ENCODE measurements around the gene WDR88. TPM values are rescaled to one million over a fixed set of nuclear protein-coding genes. Genes with fewer than 3 reads are reported as not detected.
"Not testable (repeated sequence)": the region's sequence is repeated elsewhere in the genome, so short reads cannot be mapped to it uniquely, and the experiment has no call there.

The WDR88 gene
- total RNA-seq, 1 experiment from 2014 or later, result not detected

DNA sequence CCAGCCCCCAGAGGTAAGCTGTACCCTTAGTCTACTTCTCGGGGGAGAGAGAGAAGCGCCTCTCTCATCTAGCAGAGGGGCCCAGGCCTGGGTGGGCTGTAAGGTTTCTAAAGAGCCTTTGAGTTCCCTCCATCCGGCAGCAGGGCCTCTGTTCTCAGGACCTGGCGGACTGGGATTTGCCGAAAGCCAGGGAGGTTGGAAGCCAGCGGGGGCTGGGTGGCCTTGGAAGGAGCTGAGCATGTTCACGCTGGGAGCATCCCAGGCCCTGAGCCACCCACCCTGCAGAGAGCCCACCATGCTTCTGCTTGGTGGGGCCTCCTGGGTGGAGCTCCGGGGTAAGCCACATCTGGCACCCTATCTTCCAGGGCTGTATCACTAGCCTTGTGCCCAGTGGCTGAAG, 86.0 kb downstream of the WDR88 start:
- DNase-seq (ENCODE audit: low read depth), result no peak
- in situ Hi-C loops (cut with HindIII; ENCODE audit: low pct_unique_long_range_greater_than_20kb, low sequenced_read_pairs), result no loop called here

DNA sequence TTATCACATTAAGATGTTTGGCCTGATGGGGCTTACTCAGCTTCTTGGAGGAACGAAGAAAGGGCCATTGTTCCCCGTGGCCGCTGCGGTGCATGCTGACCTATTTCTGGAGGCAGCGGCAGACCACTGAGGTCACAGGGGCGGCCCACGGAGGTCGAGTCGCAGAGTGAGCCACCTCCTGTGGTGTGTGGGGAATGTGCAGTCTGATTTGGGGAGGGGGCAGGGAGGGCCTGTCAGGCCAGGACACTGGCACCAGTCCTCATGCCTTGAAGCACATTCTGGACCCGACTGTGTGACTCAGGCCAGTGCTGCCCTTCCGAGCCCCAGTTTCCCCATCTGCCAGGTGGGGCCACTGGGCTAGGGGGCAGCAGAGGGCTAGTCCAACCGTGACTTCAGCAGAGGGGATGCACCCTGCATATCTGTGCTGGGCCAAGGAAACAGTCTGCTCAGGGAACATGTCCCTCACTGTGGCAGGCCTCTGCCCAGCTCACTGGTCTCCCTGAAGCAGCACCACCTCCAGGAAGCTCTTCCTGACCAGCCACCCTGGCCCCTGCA, 87.4 kb downstream of the WDR88 start:
- in situ Hi-C loops (cut with HindIII; ENCODE audit: low pct_unique_long_range_greater_than_20kb, low sequenced_read_pairs), result no loop called here

DNA sequence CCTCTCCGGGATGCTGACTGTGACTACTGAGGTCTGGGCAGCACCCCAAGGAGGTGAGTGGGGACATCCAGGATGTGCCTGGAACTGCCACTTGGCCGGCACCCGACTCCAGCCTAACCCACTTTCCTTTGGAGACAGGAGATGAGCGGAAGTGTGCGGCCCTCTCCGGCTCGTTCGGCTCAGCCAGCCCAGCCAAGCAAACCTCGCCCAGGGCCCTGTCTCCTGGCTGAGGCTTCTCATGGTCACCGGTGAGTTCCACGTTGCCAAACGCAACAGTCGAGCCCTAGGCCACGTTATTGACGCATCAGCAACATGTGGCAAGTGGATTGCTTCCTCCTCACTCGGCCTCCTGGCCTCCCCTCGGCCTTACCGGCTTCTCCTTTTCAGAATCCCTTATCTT, 88.2 kb downstream of the WDR88 start:
- in situ Hi-C loops (cut with HindIII; ENCODE audit: low pct_unique_long_range_greater_than_20kb, low sequenced_read_pairs), result no loop called here
- no peak for DNase-seq (ENCODE audit: low read depth)

More for the DNA sequence above, 87.4 kb downstream of the WDR88 start:
- no peak for DNase-seq (ENCODE audit: low read depth)

DNA sequence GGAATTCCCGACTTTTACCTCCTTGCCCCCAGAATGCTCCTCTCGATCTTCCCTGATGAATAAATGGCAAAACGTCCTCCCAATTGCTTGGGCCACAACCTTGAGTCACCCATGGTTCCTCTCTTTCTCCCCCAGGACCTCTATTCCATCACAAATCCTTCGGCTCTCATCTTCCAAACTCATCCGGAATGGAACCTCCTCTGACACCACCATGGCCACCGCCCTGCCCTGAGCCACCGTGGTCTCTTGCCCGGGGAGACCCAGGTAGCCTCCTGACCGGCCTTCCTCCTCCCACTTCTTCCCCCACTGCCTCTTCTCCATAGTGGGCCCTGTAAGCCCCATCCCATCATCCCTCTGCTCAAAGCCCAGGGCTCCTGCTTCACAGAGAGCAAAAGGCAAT, 88.8 kb downstream of the WDR88 start:
- no peak for DNase-seq (ENCODE audit: low read depth)
- in situ Hi-C loops (cut with HindIII; ENCODE audit: low pct_unique_long_range_greater_than_20kb, low sequenced_read_pairs), result no loop called here

DNA sequence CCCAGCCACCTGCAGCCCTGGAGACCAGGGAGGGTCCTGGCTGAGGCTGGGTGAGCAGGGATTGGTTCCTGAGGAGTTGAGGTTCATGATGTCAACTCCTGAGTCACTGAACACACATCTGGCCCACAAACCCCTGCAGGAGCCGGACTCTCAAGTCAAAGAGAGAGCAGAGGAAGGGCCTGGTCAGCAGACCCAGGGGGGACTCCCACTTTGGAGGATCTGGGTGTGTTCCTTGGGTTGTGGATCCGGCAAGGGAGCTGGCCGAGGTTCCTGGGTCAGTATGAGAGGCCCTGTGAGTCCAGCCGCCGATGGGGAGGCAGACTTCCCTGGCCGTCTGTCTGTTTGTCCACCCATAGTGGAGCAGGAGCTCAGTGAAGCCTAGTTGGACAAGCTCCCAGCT, 89.7 kb downstream of the WDR88 start:
- DNase-seq (ENCODE audit: low read depth), result no peak
- in situ Hi-C loops (cut with HindIII; ENCODE audit: low pct_unique_long_range_greater_than_20kb, low sequenced_read_pairs), result no loop called here

DNA sequence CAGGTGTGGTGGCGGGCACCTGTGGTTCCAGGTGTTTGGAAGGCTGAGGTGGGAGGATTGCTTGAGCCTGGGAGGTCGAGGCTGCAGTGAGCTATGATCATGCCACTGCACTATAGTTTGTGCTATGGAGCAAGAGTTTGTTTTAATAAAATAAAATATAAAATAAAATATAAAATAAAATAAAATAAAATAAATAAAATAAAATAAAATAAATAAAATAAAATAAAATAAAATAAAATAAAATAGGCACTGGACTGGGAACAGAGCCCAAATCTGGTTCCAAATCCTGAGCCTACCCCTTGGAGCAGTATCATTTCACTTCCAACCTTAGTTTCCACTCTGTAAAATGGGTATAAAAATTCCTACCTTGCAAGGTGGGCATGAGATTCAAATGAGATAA, 90.3 kb downstream of the WDR88 start:
- in situ Hi-C loops (cut with HindIII; ENCODE audit: low pct_unique_long_range_greater_than_20kb, low sequenced_read_pairs); DNase-seq (ENCODE audit: low read depth): not testable (repeated sequence)

DNA sequence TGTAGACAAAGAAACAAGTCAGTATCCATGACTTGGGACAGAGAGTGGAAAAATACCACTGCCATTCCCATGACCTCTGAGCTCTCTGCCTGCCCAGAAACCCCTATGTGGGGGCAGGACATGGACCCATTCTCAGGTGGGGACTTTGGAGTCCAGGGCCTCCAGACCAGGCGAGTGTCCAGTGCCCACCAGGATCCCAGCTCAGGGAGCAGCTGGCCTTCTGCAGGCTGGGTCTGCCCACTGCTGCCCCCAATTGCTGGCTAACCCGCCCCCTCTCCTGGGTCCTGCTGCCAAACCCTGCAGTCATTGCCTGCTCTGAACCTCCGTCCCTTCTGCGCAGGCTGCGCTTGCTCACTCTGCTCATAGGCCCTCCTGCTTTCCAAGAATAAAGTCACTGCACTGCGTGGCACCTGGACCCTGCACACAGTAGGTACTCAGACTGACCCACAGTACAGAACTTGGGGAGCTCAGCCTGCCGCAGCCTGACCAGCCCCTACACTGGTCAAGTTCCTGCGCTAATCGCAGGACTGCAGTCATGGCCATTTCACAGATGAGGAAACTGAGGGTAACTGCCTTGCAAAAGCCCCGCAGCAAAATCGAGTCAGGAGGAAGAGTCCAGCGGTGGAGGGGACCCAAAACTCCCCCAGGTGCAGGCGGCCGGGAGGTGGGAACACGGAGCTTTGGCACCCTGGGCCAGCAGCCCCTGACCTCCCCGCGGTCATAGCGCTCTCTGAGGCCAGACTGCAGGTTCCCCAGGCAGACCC, 93.0 kb downstream of the WDR88 start:
- no peak for DNase-seq (ENCODE audit: low read depth)
- in situ Hi-C loops (cut with HindIII; ENCODE audit: low pct_unique_long_range_greater_than_20kb, low sequenced_read_pairs), result no loop called here

Other genes starting within 250 kb of the WDR88 start
- gene CEP89, start 160.2 kb upstream of the WDR88 start, total RNA-seq (2014; rRNA removed; shearing (Covaris generic); ENCODE audit: low replicate concordance), result 22.3 and 26.1 TPM in 2 replicates
- 6.7 and 22.0 TPM in 2 replicates for gene FAAP24, start 159.9 kb upstream of the WDR88 start, total RNA-seq (2014; rRNA removed; shearing (Covaris generic); ENCODE audit: low replicate concordance)
- 92.1 and 98.3 TPM in 2 replicates for gene RHPN2, start 67.2 kb upstream of the WDR88 start, total RNA-seq (2014; rRNA removed; shearing (Covaris generic); ENCODE audit: low replicate concordance)
- gene GPATCH1, start 50.9 kb upstream of the WDR88 start, total RNA-seq (2014; rRNA removed; shearing (Covaris generic); ENCODE audit: low replicate concordance), result 4.5 and 5.4 TPM in 2 replicates
- gene LRP3, start 62.2 kb downstream of the WDR88 start, total RNA-seq (2014; rRNA removed; shearing (Covaris generic); ENCODE audit: low replicate concordance), result 53.6 and 60.5 TPM in 2 replicates
- not detected in 2 replicates for gene SLC7A10, start 93.7 kb downstream of the WDR88 start, total RNA-seq (2014; rRNA removed; shearing (Covaris generic); ENCODE audit: low replicate concordance)
- gene CEBPA, start 170.4 kb downstream of the WDR88 start, total RNA-seq (2014; rRNA removed; shearing (Covaris generic); ENCODE audit: low replicate concordance), result 10.7 and 16.8 TPM in 2 replicates
- gene CEBPG, start 241.6 kb downstream of the WDR88 start, total RNA-seq (2014; rRNA removed; shearing (Covaris generic); ENCODE audit: low replicate concordance), result 12.8 and 18.4 TPM in 2 replicates